ENCODE results near the gene THBS2. TPM values are rescaled to one million over a fixed set of nuclear protein-coding genes. Genes with fewer than 3 reads are reported as not detected.
"Not testable (repeated sequence)": the region's sequence is repeated elsewhere in the genome, so short reads cannot be mapped to it uniquely, and the experiment has no call there.

The THBS2 gene
- total and polyA plus RNA-seq, 3 donors from 2014 or later: 4.8 to 17.9 (median 7.6) TPM

DNA sequence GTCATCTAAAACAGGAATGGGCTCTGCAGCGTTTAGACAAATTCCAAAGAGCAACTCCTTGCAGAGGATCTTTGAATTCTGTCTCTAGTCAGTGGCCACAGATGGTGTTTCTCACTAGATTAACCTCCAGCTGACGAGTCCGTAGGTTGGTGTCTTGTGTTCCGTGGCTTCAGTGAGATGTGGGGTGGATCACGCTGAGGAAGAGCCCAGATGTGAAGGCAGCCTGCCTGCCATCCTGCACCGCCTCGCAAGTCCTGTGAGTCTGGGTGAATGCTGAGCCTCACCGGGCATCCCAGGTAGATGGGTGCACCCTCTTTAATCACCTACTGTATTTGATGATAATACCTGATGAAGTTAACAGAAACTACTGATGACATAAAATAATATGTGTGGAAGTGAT is 70.4 kb downstream of the THBS2 start:
- intact Hi-C loops (cut with DNase I; ENCODE audit: low total_unique reads): no loop called here
- Histone ChIP-seq H3K4me3 (no peak overlapping the region), H3K9me3 (no peaks in the 10 kb centered on the region), H3K36me3 (ENCODE audit: low read depth, missing control alignments) (no peaks in the 10 kb centered on the region), H3K27me3 (no peaks in the 10 kb centered on the region), H3K4me1 (no peaks in the 10 kb centered on the region), H3K27ac (no peak overlapping the region)
- no peak for DNase-seq
- TF ChIP-seq POLR2A (IDR thresholded peaks at IDR 0.05): no peak
- TF ChIP-seq, protein P1, sequence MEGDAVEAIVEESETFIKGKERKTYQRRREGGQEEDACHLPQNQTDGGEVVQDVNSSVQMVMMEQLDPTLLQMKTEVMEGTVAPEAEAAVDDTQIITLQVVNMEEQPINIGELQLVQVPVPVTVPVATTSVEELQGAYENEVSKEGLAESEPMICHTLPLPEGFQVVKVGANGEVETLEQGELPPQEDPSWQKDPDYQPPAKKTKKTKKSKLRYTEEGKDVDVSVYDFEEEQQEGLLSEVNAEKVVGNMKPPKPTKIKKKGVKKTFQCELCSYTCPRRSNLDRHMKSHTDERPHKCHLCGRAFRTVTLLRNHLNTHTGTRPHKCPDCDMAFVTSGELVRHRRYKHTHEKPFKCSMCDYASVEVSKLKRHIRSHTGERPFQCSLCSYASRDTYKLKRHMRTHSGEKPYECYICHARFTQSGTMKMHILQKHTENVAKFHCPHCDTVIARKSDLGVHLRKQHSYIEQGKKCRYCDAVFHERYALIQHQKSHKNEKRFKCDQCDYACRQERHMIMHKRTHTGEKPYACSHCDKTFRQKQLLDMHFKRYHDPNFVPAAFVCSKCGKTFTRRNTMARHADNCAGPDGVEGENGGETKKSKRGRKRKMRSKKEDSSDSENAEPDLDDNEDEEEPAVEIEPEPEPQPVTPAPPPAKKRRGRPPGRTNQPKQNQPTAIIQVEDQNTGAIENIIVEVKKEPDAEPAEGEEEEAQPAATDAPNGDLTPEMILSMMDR (IDR thresholded peaks at IDR 0.05): no peak
- 89 to 94% methylated on average over 8 of the region's 8 CpGs for WGBS, 2 donors

DNA sequence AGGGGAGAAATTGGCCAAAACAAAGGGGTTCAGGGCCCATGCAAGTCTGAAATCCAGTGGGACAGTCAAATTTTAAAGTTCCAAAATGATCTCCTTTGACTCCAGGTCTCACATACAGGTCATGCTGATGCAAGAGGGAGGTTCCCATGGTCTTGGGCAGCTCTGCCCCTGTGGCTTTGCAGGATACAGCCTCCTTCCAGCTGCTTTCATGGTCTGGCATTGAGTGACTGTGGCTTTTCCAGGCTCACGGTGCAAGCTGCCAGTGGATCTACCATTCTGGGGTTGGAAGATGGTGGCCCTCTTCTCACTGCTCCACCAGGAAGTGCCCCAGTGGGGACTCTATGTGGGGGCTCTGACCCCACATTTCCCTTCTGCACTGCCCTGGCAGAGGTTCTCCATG is 73.8 kb downstream of the THBS2 start:
- DNase-seq; H3K36me3 ChIP-seq (ENCODE audit: low read depth, missing control alignments); H3K27me3 ChIP-seq; intact Hi-C loops (cut with DNase I; ENCODE audit: low total_unique reads); H3K9me3 ChIP-seq; H3K27ac ChIP-seq; H3K4me1 ChIP-seq; H3K4me3 ChIP-seq: not testable (repeated sequence)
- 55 to 100% methylated on average over 1 of the region's 1 CpG for WGBS, 2 donors

- Histone ChIP-seq H3K27ac (no peak overlapping the region), H3K9me3 (no peaks in the 10 kb centered on the region), H3K4me1 (no peaks in the 10 kb centered on the region), H3K4me3 (no peak overlapping the region), H3K36me3 (ENCODE audit: low read depth, missing control alignments) (no peaks in the 10 kb centered on the region), H3K27me3 (no peaks in the 10 kb centered on the region)
- WGBS, 2 donors: 65 to 81% methylated on average over 10 of the region's 10 CpGs
- intact Hi-C loops (cut with DNase I; ENCODE audit: low total_unique reads): no loop called here
- no peak for DNase-seq
- TF ChIP-seq, protein P1 (IDR thresholded peaks at IDR 0.05): no peak
- TF ChIP-seq POLR2A (IDR thresholded peaks at IDR 0.05): no peak
These were observed 76.0 kb downstream of the THBS2 start for GRCh38 chr6:169177516-169178166.

GRCh38 chr6:169176361-169176991 is 77.2 kb downstream of the THBS2 start:
- intact Hi-C loops (cut with DNase I; ENCODE audit: low total_unique reads): no loop called here
- WGBS, 2 donors: 60 to 78% methylated on average over 13 to 15 of the region's 15 CpGs

GRCh38 chr6:169175360-169175887 is 78.2 kb downstream of the THBS2 start:
- TF ChIP-seq POLR2A (IDR thresholded peaks at IDR 0.05): no peak
- TF ChIP-seq, protein P1 (IDR thresholded peaks at IDR 0.05): no peak
- 55 to 66% methylated on average over 15 of the region's 15 CpGs for WGBS, 2 donors
- DNase-seq: no peak
- peak overlapping the region in 1 of 2 donors; percentile 23 for H3K4me3 ChIP-seq
- no peaks in the 10 kb centered on the region for H3K27me3 ChIP-seq
- H3K27ac ChIP-seq: no peak overlapping the region
- intact Hi-C loops (cut with DNase I; ENCODE audit: low total_unique reads): no loop called here
- H3K9me3 ChIP-seq: no peaks in the 10 kb centered on the region
- peaks cover 3% of the 10 kb centered on the region for H3K4me1 ChIP-seq
- no peaks in the 10 kb centered on the region for H3K36me3 ChIP-seq (ENCODE audit: low read depth, missing control alignments)

More at GRCh38 chr6:169176361-169176991, 77.2 kb downstream of the THBS2 start:
- H3K27me3 ChIP-seq: no peaks in the 10 kb centered on the region
- no peak overlapping the region for H3K27ac ChIP-seq
- H3K36me3 ChIP-seq (ENCODE audit: low read depth, missing control alignments): no peaks in the 10 kb centered on the region
- DNase-seq: no peak
- no peaks in the 10 kb centered on the region for H3K9me3 ChIP-seq
- TF ChIP-seq, protein P1 (IDR thresholded peaks at IDR 0.05): no peak
- no peak for TF ChIP-seq POLR2A (IDR thresholded peaks at IDR 0.05)
- H3K4me1 ChIP-seq: peaks cover 3% of the 10 kb centered on the region
- no peak overlapping the region for H3K4me3 ChIP-seq
